Panc1 (cell line): ENCODE measurements around the gene HOMER1.

Experiments used
- POLR2AphosphoS5 ChIP-seq: IDR thresholded peaks from 2 replicates; pipeline ENCODE4 v1.6.1; 2012; ENCODE audit warnings: mild to moderate bottlenecking, low read depth, low read length, moderate library complexity
- SIN3A ChIP-seq: IDR thresholded peaks from 2 replicates; pipeline ENCODE4 v1.6.1; 2012; ENCODE audit warnings: low read depth, mild to moderate bottlenecking, low read length, moderate library complexity, borderline replicate concordance; ENCODE audit not compliant: insufficient read depth
- TF ChIP-seq, protein P1 (sequence below), 2 experiments: IDR thresholded peaks; 2 replicates each; pipeline ENCODE4 v1.6.1; 2011 to 2012; ENCODE audit warnings: low read depth in 2 of 2, control low read depth in 1 of 2, low read length in 1 of 2, mild to moderate bottlenecking in 1 of 2, moderate library complexity in 1 of 2; ENCODE audit not compliant: insufficient read depth in 1 of 2
- TF ChIP-seq, protein P2 (sequence below): fragments of 450-650 bp; IDR thresholded peaks from 2 replicates; pipeline ENCODE4 v1.5.1; 2017; ENCODE audit warnings: mild to moderate bottlenecking

DNA sequence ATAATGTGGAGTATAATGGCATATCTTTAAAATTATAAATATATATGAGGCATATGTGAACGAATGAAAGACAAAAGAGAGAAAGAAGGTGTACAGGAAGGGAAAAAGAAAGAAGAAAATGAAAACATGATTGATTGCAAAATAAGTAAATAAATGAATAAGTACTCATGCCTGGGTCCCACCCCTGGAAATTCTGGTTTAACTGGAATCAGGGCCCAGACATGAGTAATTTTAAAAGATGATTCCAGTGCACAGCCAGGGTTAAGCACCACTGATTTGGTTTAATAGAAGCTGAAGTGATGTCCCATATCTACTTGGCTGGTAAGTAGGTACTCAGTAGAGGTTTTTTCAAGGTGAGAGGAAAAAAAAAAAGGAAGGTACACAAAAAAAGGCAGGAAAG is 34.0 kb upstream of the HOMER1 start:
- TF ChIP-seq, protein P1, sequence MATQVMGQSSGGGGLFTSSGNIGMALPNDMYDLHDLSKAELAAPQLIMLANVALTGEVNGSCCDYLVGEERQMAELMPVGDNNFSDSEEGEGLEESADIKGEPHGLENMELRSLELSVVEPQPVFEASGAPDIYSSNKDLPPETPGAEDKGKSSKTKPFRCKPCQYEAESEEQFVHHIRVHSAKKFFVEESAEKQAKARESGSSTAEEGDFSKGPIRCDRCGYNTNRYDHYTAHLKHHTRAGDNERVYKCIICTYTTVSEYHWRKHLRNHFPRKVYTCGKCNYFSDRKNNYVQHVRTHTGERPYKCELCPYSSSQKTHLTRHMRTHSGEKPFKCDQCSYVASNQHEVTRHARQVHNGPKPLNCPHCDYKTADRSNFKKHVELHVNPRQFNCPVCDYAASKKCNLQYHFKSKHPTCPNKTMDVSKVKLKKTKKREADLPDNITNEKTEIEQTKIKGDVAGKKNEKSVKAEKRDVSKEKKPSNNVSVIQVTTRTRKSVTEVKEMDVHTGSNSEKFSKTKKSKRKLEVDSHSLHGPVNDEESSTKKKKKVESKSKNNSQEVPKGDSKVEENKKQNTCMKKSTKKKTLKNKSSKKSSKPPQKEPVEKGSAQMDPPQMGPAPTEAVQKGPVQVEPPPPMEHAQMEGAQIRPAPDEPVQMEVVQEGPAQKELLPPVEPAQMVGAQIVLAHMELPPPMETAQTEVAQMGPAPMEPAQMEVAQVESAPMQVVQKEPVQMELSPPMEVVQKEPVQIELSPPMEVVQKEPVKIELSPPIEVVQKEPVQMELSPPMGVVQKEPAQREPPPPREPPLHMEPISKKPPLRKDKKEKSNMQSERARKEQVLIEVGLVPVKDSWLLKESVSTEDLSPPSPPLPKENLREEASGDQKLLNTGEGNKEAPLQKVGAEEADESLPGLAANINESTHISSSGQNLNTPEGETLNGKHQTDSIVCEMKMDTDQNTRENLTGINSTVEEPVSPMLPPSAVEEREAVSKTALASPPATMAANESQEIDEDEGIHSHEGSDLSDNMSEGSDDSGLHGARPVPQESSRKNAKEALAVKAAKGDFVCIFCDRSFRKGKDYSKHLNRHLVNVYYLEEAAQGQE (IDR thresholded peaks at IDR 0.05; ENCODE audit: insufficient read depth in 1 of 2, low read depth in 2 of 2, low read length in 1 of 2): no peak
- TF ChIP-seq, protein P2, sequence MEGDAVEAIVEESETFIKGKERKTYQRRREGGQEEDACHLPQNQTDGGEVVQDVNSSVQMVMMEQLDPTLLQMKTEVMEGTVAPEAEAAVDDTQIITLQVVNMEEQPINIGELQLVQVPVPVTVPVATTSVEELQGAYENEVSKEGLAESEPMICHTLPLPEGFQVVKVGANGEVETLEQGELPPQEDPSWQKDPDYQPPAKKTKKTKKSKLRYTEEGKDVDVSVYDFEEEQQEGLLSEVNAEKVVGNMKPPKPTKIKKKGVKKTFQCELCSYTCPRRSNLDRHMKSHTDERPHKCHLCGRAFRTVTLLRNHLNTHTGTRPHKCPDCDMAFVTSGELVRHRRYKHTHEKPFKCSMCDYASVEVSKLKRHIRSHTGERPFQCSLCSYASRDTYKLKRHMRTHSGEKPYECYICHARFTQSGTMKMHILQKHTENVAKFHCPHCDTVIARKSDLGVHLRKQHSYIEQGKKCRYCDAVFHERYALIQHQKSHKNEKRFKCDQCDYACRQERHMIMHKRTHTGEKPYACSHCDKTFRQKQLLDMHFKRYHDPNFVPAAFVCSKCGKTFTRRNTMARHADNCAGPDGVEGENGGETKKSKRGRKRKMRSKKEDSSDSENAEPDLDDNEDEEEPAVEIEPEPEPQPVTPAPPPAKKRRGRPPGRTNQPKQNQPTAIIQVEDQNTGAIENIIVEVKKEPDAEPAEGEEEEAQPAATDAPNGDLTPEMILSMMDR: no peak
- TF ChIP-seq POLR2AphosphoS5: no peak
- TF ChIP-seq SIN3A: no peak
